GM19324 (cell line): ENCODE measurements around the gene CHAF1B.

Experiments used
- ATAC-seq: cut with Tn5 transposase; IDR thresholded peaks from one replicate; pipeline ENCODE4 v1.9.1; 2021; ENCODE audit warnings: mild to moderate bottlenecking, moderate library complexity; ENCODE audit not compliant: unreplicated experiment, low FRiP score

The CHAF1B gene

GRCh38 chr21:36459098-36459497 lies 73.9 kb downstream of the CHAF1B start:
- ATAC-seq, result no peak

GRCh38 chr21:36460866-36461265 lies 75.7 kb downstream of the CHAF1B start:
- ATAC-seq, result no peak

- ATAC-seq, result no peak
Observed at GRCh38 chr21:36461277-36461917, 76.2 kb downstream of the CHAF1B start.

- no peak for ATAC-seq
Observed at GRCh38 chr21:36461918-36462486, 76.8 kb downstream of the CHAF1B start.

GRCh38 chr21:36463204-36463603 lies 78.0 kb downstream of the CHAF1B start:
- ATAC-seq, result no peak

- ATAC-seq, result no peak
Observed at GRCh38 chr21:36463991-36464390, 78.8 kb downstream of the CHAF1B start.

GRCh38 chr21:36464590-36464989 lies 79.4 kb downstream of the CHAF1B start:
- no peak for ATAC-seq

GRCh38 chr21:36465478-36465877 lies 80.3 kb downstream of the CHAF1B start:
- no peak for ATAC-seq

GRCh38 chr21:36466061-36466511 lies 80.9 kb downstream of the CHAF1B start:
- ATAC-seq, result no peak
